ENCODE results near the gene RASSF1.
"Not testable (repeated sequence)": the region's sequence is repeated elsewhere in the genome, so short reads cannot be mapped to it uniquely, and the experiment has no call there.

GRCh38 chr3:50284121-50284520 is 56.5 kb downstream of the RASSF1 start:
- TF ChIP-seq USF2 (IDR thresholded peaks at IDR 0.05; ENCODE audit: borderline replicate concordance, low read depth, low read length); REST (IDR thresholded peaks at IDR 0.05; ENCODE audit: low read depth, low read length); MTA2 (IDR thresholded peaks at IDR 0.05; ENCODE audit: low read depth): not testable (repeated sequence)

Measured in GM12878 (cell line).